Neural cell (in vitro differentiated cells): Measurements from ENCODE around the gene ATOH8. TPM values are rescaled to one million over a fixed set of nuclear protein-coding genes. Genes with fewer than 3 reads are reported as not detected.

Experiments
- H2AFZ ChIP-seq: fragments of 200-600, 300-800 bp; sonication (generic), shearing (Covaris generic); 2 replicates; pipeline ENCODE4 v1.6.0; 2014; ENCODE audit warnings: low read depth, mild to moderate bottlenecking, antibody characterized with exemption, low read length, moderate library complexity
- H3F3A ChIP-seq: fragments of 200-600 bp; shearing (Covaris generic); 2 replicates; pipeline ENCODE4 v1.6.1; 2016; ENCODE audit warnings: mild to moderate bottlenecking, moderate library complexity, mixed read lengths, antibody characterized with exemption, low read length; ENCODE audit not compliant: insufficient read depth, poor library complexity, severe bottlenecking
- H3K27ac ChIP-seq: fragments of 200-600, 300-800 bp; sonication (generic), shearing (Covaris generic); 2 replicates; pipeline ENCODE4 v1.5.1; 2014; ENCODE audit warnings: mild to moderate bottlenecking, low read length, moderate library complexity
- H3K27me3 ChIP-seq: fragments of 300-800, 200-600 bp; sonication (generic), shearing (Covaris generic); 2 replicates; pipeline ENCODE4 v1.6.0; 2014; ENCODE audit warnings: mild to moderate bottlenecking, low read depth, low read length, moderate library complexity; ENCODE audit not compliant: insufficient read depth
- H3K36me3 ChIP-seq: fragments of 300-800, 200-600 bp; sonication (generic), shearing (Covaris generic); 2 replicates; pipeline ENCODE4 v1.5.1; 2014; ENCODE audit warnings: mild to moderate bottlenecking, antibody characterized with exemption, low read length, moderate library complexity; ENCODE audit not compliant: insufficient read depth
- H3K4me2 ChIP-seq: fragments of 300-800, 200-600 bp; sonication (generic), shearing (Covaris generic); 2 replicates; pipeline ENCODE4 v1.6.0; 2014; ENCODE audit warnings: mild to moderate bottlenecking, low read length
- H3K4me3 ChIP-seq: fragments of 300-800, 200-600 bp; sonication (generic), shearing (Covaris generic); 2 replicates; pipeline ENCODE4 v1.5.1; 2014; ENCODE audit warnings: mild to moderate bottlenecking, low read length, moderate library complexity
- H3K79me2 ChIP-seq: fragments of 200-600 bp; shearing (Covaris generic); replicated peaks from 2 replicates; pipeline ENCODE4 v1.6.0; 2014; ENCODE audit warnings: mild to moderate bottlenecking, low read length, moderate library complexity; ENCODE audit not compliant: insufficient read depth
- H3K9ac ChIP-seq: fragments of 300-800, 200-600 bp; sonication (generic), shearing (Covaris generic); 2 replicates; pipeline ENCODE4 v1.6.1; 2016; ENCODE audit warnings: mild to moderate bottlenecking, low read length, mixed read lengths
- H3K9me2 ChIP-seq: fragments of 200-600 bp; shearing (Covaris generic); 2 replicates; pipeline ENCODE4 v1.6.1; 2016; ENCODE audit warnings: mild to moderate bottlenecking, low read length, mixed read lengths; ENCODE audit not compliant: insufficient read depth
- H3K9me3 ChIP-seq: fragments of 200-600, 300-800 bp; sonication (generic), shearing (Covaris generic); 2 replicates; pipeline ENCODE4 v1.6.1; 2016; ENCODE audit warnings: mild to moderate bottlenecking, mixed run types, low read length, moderate library complexity, mixed read lengths
- H4K20me1 ChIP-seq: fragments of 200-600 bp; shearing (Covaris generic); 2 replicates; pipeline ENCODE4 v1.6.1; 2016; ENCODE audit warnings: mild to moderate bottlenecking, mixed run types; ENCODE audit not compliant: insufficient read depth
- EP300 ChIP-seq: fragments of 450-650 bp; conservative IDR thresholded peaks from 2 replicates; pipeline ENCODE4 v1.6.1; 2014; ENCODE audit warnings: antibody characterized with exemption, mild to moderate bottlenecking, moderate library complexity; ENCODE audit not compliant: poor library complexity, severe bottlenecking
- EZH2 ChIP-seq: fragments of 200-600, 300-800 bp; shearing (Covaris generic), sonication (generic); IDR thresholded peaks from 2 replicates; pipeline ENCODE4 v1.6.1; 2014; ENCODE audit warnings: antibody characterized with exemption, low read length, borderline replicate concordance, mild to moderate bottlenecking; ENCODE audit not compliant: insufficient read depth, poor library complexity, severe bottlenecking
- MXI1 ChIP-seq: fragments of 450-650 bp; conservative IDR thresholded peaks from 2 replicates; pipeline ENCODE4 v1.6.1; 2014; ENCODE audit warnings: antibody characterized with exemption, mild to moderate bottlenecking; ENCODE audit not compliant: poor library complexity, severe bottlenecking
- RAD21 ChIP-seq: fragments of 450-650 bp; conservative IDR thresholded peaks from 2 replicates; pipeline ENCODE4 v1.6.1; 2014; ENCODE audit warnings: antibody characterized with exemption, mild to moderate bottlenecking, moderate library complexity
- REST ChIP-seq: IDR thresholded peaks from 2 replicates; pipeline ENCODE4 v1.6.1; 2012; ENCODE audit warnings: borderline replicate concordance
- SMC3 ChIP-seq: fragments of 450-650 bp; conservative IDR thresholded peaks from 2 replicates; pipeline ENCODE4 v1.6.1; 2014; ENCODE audit warnings: antibody characterized with exemption, mild to moderate bottlenecking, moderate library complexity; ENCODE audit not compliant: poor library complexity
- TAF1 ChIP-seq: IDR thresholded peaks from 2 replicates; pipeline ENCODE4 v1.6.1; 2012; ENCODE audit warnings: low read depth
- polyA plus RNA-seq: library from polyadenylated mRNA; depleted of rRNA; stranded (reverse); fragments of >200 nt; gene quantifications from 2 replicates; pipeline ENCODE4 v1.2.3, GENCODE V29; 2014
- TF ChIP-seq, protein P1 (sequence below): fragments of 450-650 bp; IDR thresholded peaks from 2 replicates; pipeline ENCODE4 v1.5.1; 2014; ENCODE audit warnings: antibody characterized with exemption, mild to moderate bottlenecking, moderate library complexity; ENCODE audit not compliant: poor library complexity, severe bottlenecking

Gene ATOH8
- polyA plus RNA-seq, 1 donor from 2014 or later, result 1.6 TPM

DNA sequence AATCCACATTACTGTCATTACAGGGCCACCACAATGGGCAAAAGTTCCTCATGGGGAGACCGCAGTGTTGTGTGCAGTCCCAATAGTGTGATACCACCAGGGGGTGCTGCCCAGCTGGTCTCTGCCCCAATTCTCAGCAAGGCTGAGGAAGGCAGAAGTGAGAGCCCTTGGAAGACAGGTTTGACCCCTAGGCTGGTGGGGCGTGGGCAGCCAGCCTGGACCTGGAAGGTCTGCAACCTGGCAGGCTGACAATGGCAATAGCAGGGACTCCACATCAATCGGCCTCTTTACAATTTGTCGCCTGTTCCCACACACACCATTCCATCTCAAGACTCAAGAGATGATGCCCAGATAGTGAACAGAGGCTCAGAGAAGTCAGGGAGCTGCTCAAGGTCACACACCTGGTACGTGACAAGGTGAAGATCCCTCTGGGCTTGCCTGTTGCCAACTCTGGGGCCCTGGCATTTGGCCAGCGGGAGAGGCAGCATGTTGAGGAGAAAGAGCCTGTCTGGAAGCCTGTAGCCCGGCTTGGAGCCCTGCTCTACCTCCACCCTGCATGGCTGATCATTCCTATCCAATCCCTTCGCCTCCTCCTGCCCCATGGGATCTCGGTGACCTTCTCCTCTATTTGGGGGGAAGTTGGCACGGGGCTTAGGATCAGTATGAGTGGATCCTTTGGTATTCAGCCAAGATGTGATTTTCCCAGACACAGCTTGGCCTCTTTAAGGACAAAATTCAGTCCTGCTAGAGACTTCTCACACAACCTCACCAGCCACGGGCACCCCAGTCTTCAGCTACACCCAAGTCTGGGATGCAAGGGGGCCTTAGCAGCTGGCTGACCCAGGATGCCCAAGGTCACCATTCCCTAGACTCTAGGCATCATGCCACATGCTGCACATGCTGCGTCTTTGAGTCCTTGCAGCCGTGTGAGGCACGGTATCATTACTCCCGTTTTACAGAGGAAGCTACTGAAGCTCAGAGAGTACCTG, 2.9 kb upstream of the ATOH8 start:
- H3K36me3 ChIP-seq, result no peaks in the 10 kb centered on the region
- H3K4me3 ChIP-seq, result no peak overlapping the region
- H3K27me3 ChIP-seq, result peaks cover 18% of the 10 kb centered on the region
- no peak overlapping the region for H3K4me2 ChIP-seq
- H3K9ac ChIP-seq, result no peak overlapping the region
- H4K20me1 ChIP-seq, result no peaks in the 10 kb centered on the region
- H3F3A ChIP-seq, result no peaks in the 10 kb centered on the region
- no peaks in the 10 kb centered on the region for H3K79me2 ChIP-seq
- H3K9me2 ChIP-seq, result no peaks in the 10 kb centered on the region
- H3K27ac ChIP-seq, result no peak overlapping the region
- H2AFZ ChIP-seq, result no peak overlapping the region
- no peaks in the 10 kb centered on the region for H3K9me3 ChIP-seq
- TF ChIP-seq SMC3 (peak; percentile 49), EP300 (no peak), MXI1 (no peak), RAD21 (peak; percentile 40)
- TF ChIP-seq, protein P1, sequence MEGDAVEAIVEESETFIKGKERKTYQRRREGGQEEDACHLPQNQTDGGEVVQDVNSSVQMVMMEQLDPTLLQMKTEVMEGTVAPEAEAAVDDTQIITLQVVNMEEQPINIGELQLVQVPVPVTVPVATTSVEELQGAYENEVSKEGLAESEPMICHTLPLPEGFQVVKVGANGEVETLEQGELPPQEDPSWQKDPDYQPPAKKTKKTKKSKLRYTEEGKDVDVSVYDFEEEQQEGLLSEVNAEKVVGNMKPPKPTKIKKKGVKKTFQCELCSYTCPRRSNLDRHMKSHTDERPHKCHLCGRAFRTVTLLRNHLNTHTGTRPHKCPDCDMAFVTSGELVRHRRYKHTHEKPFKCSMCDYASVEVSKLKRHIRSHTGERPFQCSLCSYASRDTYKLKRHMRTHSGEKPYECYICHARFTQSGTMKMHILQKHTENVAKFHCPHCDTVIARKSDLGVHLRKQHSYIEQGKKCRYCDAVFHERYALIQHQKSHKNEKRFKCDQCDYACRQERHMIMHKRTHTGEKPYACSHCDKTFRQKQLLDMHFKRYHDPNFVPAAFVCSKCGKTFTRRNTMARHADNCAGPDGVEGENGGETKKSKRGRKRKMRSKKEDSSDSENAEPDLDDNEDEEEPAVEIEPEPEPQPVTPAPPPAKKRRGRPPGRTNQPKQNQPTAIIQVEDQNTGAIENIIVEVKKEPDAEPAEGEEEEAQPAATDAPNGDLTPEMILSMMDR, result peak; percentile 48

- Histone ChIP-seq H3K27me3 (peaks cover 18% of the 10 kb centered on the region), H3K36me3 (no peaks in the 10 kb centered on the region), H3F3A (no peaks in the 10 kb centered on the region), H3K4me2 (no peak overlapping the region), H4K20me1 (no peaks in the 10 kb centered on the region), H3K27ac (no peak overlapping the region), H3K9me2 (no peaks in the 10 kb centered on the region), H3K79me2 (peaks cover 6% of the 10 kb centered on the region), H3K4me3 (no peak overlapping the region), H3K9me3 (no peaks in the 10 kb centered on the region), H3K9ac (no peak overlapping the region), H2AFZ (no peak overlapping the region)
- TF ChIP-seq, protein P1, result no peak
- TF ChIP-seq REST (no peak), EP300 (no peak), RAD21 (no peak), TAF1 (no peak), EZH2 (no peak), MXI1 (no peak), SMC3 (no peak)
Measured at GRCh38 chr2:85751627-85752026, 2.2 kb upstream of the ATOH8 start.
